ENCODE measurements around the gene GPRC5D. TPM values are rescaled to one million over a fixed set of nuclear protein-coding genes. Genes with fewer than 3 reads are reported as not detected.

Gene GPRC5D
- polyA plus RNA-seq, 3 donors, result 0.49 TPM; not detected in 2

DNA sequence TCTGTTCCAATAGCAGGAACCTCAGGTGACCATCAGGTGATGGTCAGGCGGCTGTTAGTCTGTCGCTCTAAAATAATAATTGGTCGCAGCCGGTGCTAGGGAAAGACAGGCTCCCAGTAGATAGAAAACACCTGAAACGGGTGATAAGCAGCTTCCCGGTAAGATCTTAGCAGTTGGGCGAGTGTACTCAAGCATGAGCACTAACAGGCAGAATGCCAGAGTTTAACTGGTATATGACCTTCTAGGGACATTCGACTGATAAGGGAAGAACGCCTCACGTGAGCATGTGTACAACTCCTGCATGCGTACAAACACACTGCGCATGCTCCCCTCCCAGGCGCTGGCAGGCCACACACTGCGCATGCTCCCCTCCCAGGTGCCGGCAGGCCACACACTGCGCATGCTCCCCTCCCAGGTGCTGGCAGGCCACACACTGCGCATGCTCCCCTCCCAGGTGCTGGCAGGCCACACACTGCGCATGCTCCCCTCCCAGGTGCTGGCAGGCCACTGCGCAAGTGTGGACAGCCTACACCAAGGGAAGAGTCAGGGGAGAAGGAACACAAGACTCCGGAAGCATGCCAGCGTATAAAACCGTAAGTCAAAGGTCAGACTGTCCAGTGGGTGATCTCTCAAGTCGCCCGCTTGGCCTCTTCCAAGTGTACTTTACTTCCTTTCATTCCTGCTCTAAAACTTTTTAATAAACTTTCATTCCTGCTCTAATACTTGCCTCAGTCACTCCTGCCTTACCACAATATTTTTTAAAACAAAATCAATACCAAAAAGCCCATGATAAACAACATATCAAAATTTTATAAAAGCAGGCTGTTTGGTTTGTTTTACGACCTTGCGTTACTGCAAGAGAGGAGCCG lies 24.5 kb downstream of the GPRC5D start:
- Mint-ChIP-seq H3K4me3 (peak overlapping the region; percentile 26 to 60), H3K27ac (peak overlapping the region in 3 of 7 donors; percentile 66 to 87 (median 79)), H3K9me3 (peaks cover 0 to 8% (median 0%) of the 10 kb centered on the region in 7 donors), H3K27me3 (ENCODE audit: low read depth in 3 of 3) (peaks cover 1 to 4% (median 2%) of the 10 kb centered on the region in 3 donors), H3K36me3 (peaks cover 0 to 2% of the 10 kb centered on the region in 2 donors), H3K4me1 (no peaks in the 10 kb centered on the region)
- Histone ChIP-seq H4K20me1 (ENCODE audit: insufficient read depth, low read length) (no peaks in the 10 kb centered on the region), H3K9ac (ENCODE audit: insufficient read depth, low read length, poor library complexity, severe bottlenecking) (no peak overlapping the region), H2AFZ (ENCODE audit: insufficient read depth, low read depth, low read length, poor library complexity, severe bottlenecking) (no peak overlapping the region), H3K4me1 (ENCODE audit: control insufficient read depth in 1 of 2, insufficient read depth in 2 of 2, low read length in 2 of 2) (no peaks in the 10 kb centered on the region), H3K4me3 (replicated peaks in 1 of 3; ENCODE audit: low read depth in 2 of 3, low read length in 3 of 3) (peak overlapping the region in 1 of 3 experiments; percentile 28), H3K79me2 (ENCODE audit: insufficient read depth, low read length) (no peaks in the 10 kb centered on the region), H3K27me3 (ENCODE audit: control insufficient read depth in 2 of 2, insufficient read depth in 2 of 2, low read length in 2 of 2) (no peaks in the 10 kb centered on the region), H3K27ac (ENCODE audit: low read depth in 1 of 2, low read length in 2 of 2) (no peak overlapping the region), H3K36me3 (replicated peaks in 1 of 2; ENCODE audit: control insufficient read depth in 1 of 2, insufficient read depth in 2 of 2, low read length in 2 of 2) (no peaks in the 10 kb centered on the region), H3K4me2 (replicated peaks; ENCODE audit: extremely low read depth, low read length, poor library complexity, severe bottlenecking) (peak overlapping the region; percentile 29), H3K9me3 (replicated peaks in 1 of 2; ENCODE audit: control insufficient read depth in 1 of 2, insufficient read depth in 1 of 2, low read length in 2 of 2) (no peaks in the 10 kb centered on the region)
- intact Hi-C loops (cut with micrococcal nuclease), result no loop called here
- TF ChIP-seq, protein P1, sequence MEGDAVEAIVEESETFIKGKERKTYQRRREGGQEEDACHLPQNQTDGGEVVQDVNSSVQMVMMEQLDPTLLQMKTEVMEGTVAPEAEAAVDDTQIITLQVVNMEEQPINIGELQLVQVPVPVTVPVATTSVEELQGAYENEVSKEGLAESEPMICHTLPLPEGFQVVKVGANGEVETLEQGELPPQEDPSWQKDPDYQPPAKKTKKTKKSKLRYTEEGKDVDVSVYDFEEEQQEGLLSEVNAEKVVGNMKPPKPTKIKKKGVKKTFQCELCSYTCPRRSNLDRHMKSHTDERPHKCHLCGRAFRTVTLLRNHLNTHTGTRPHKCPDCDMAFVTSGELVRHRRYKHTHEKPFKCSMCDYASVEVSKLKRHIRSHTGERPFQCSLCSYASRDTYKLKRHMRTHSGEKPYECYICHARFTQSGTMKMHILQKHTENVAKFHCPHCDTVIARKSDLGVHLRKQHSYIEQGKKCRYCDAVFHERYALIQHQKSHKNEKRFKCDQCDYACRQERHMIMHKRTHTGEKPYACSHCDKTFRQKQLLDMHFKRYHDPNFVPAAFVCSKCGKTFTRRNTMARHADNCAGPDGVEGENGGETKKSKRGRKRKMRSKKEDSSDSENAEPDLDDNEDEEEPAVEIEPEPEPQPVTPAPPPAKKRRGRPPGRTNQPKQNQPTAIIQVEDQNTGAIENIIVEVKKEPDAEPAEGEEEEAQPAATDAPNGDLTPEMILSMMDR (IDR thresholded peaks at IDR 0.05), result no peak
- peak in 2 of 3 donors; percentile 57 to 60 for DNase-seq
- WGBS (ENCODE audit: insufficient coverage), result 91% methylated on average over 20 of the region's 27 CpGs

DNA sequence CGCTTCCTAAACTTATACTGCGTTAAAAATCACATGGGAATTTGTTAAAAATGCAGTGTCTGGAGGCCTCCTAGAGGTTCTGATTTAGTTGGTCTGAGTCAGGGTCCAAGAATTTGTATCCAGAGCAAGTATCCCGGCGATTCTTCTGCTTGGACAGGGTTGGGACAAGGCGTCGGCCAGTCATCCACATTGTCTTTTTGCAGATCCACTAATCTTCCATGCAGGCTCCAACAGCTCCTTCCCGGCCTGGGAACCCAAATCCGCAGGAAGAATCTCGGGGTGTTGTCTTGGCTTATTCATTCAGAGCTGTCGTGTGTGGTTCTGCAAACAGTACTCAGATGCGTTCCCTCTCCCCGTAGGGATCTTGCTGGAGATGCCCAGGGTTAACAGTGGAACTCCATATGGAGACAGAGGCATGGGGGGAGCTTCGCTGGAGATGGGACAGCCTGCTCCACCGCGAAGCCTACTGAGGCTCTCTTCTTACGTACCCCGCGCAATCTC lies 25.3 kb downstream of the GPRC5D start:
- H3K4me1 ChIP-seq (ENCODE audit: control insufficient read depth in 1 of 2, insufficient read depth in 2 of 2, low read length in 2 of 2), result no peaks in the 10 kb centered on the region
- H2AFZ ChIP-seq (ENCODE audit: insufficient read depth, low read depth, low read length, poor library complexity, severe bottlenecking), result no peak overlapping the region
- Mint-ChIP-seq H3K27ac (no peak overlapping the region), H3K4me1 (no peaks in the 10 kb centered on the region), H3K36me3 (peaks cover 0 to 2% of the 10 kb centered on the region in 2 donors), H3K27me3 (ENCODE audit: low read depth in 3 of 3) (peaks cover 0 to 2% (median 2%) of the 10 kb centered on the region in 3 donors), H3K4me3 (no peak overlapping the region), H3K9me3 (peaks cover 0 to 8% (median 0%) of the 10 kb centered on the region in 7 donors)
- H3K27ac ChIP-seq (ENCODE audit: low read depth in 1 of 2, low read length in 2 of 2), result no peak overlapping the region
- no peaks in the 10 kb centered on the region for H3K79me2 ChIP-seq (ENCODE audit: insufficient read depth, low read length)
- H3K4me2 ChIP-seq (replicated peaks; ENCODE audit: extremely low read depth, low read length, poor library complexity, severe bottlenecking), result no peak overlapping the region
- H3K4me3 ChIP-seq (replicated peaks in 1 of 3; ENCODE audit: low read depth in 2 of 3, low read length in 3 of 3), result no peak overlapping the region
- H3K27me3 ChIP-seq (ENCODE audit: control insufficient read depth in 2 of 2, insufficient read depth in 2 of 2, low read length in 2 of 2), result no peaks in the 10 kb centered on the region
- no peaks in the 10 kb centered on the region for H3K36me3 ChIP-seq (replicated peaks in 1 of 2; ENCODE audit: control insufficient read depth in 1 of 2, insufficient read depth in 2 of 2, low read length in 2 of 2)
- no peaks in the 10 kb centered on the region for H3K9me3 ChIP-seq (replicated peaks in 1 of 2; ENCODE audit: control insufficient read depth in 1 of 2, insufficient read depth in 1 of 2, low read length in 2 of 2)
- TF ChIP-seq, protein P1 (IDR thresholded peaks at IDR 0.05), result no peak
- no peaks in the 10 kb centered on the region for H4K20me1 ChIP-seq (ENCODE audit: insufficient read depth, low read length)
- H3K9ac ChIP-seq (ENCODE audit: insufficient read depth, low read length, poor library complexity, severe bottlenecking), result no peak overlapping the region
- no peak for DNase-seq
- WGBS (ENCODE audit: insufficient coverage), result 97% methylated on average over 8 of the region's 18 CpGs
- intact Hi-C loops (cut with micrococcal nuclease), result no loop called here
